IMR-90 (cell line): ENCODE data around the gene RTRAF. TPM values are rescaled to one million over a fixed set of nuclear protein-coding genes. Genes with fewer than 3 reads are reported as not detected.

ENCODE experiments used
- ATAC-seq: fragments of 200-7000 bp; cut with Tn5 transposase; 2 replicates; pipeline ENCODE4 v1.9.1; 2020; ENCODE audit warnings: low read depth, mild to moderate bottlenecking, moderate library complexity
- BruUV-seq: library from RNA; stranded (reverse); fragments of 400-500 nt; replicated peaks from 2 replicates; lab custom pipeline; 2021; lab: Mats Ljungman, UMichigan
- CTCF ChIA-PET: fragments of 300-600 bp; formaldehyde crosslinking; extraction: SDS; loops from one replicate; lab custom pipeline; 2021; ENCODE audit warnings: antibody characterized with exemption; lab: Yijun Ruan, JAX
- POLR2A ChIA-PET: fragments of 300-600 bp; sonication (Branson Sonifier 250); formaldehyde crosslinking; loops from one replicate; lab custom pipeline; 2022; ENCODE audit warnings: antibody characterized with exemption; ENCODE audit not compliant: unreplicated experiment; lab: Charles Lee
- DNase-seq: peaks from one replicate; pipeline ENCODE4 v3.0.0; 2013
- H2AFZ ChIP-seq: replicated peaks from 2 replicates; pipeline ENCODE3; 2013; ENCODE audit warnings: low read length, mild to moderate bottlenecking; ENCODE audit not compliant: poor library complexity
- H2AK5ac ChIP-seq: 2 replicates; pipeline ENCODE4 v1.6.1; 2013; ENCODE audit warnings: low read depth, low read length, inconsistent platforms
- H2AK9ac ChIP-seq: replicated peaks from 2 replicates; pipeline ENCODE3; 2013; ENCODE audit warnings: mild to moderate bottlenecking, low read depth, low read length, moderate library complexity; ENCODE audit not compliant: poor library complexity
- H2BK120ac ChIP-seq: 2 replicates; pipeline ENCODE4 v1.6.1; 2013; ENCODE audit warnings: low read depth, low read length, inconsistent platforms
- H2BK15ac ChIP-seq: 3 replicates; pipeline ENCODE4 v1.6.1; 2013; ENCODE audit warnings: low read depth, low read length, inconsistent platforms
- H2BK20ac ChIP-seq: 2 replicates; pipeline ENCODE4 v1.6.1; 2013; ENCODE audit warnings: low read depth, mild to moderate bottlenecking, inconsistent platforms, low read length, moderate library complexity
- H2BK5ac ChIP-seq: 2 replicates; pipeline ENCODE4 v1.6.1; 2013; ENCODE audit warnings: mild to moderate bottlenecking, low read depth, low read length, inconsistent platforms; ENCODE audit not compliant: poor library complexity, severe bottlenecking
- H3K14ac ChIP-seq: replicated peaks from 2 replicates; pipeline ENCODE4 v1.6.1; 2013; ENCODE audit warnings: low read depth, low read length, inconsistent platforms
- H3K18ac ChIP-seq: 2 replicates; pipeline ENCODE4 v1.6.1; 2013; ENCODE audit warnings: low read depth, low read length, control low read depth
- H3K23ac ChIP-seq: 2 replicates; pipeline ENCODE4 v1.6.1; 2013; ENCODE audit warnings: low read depth, low read length, inconsistent platforms
- H3K27ac ChIP-seq: 2 replicates; pipeline ENCODE4 v1.5.1; 2013; ENCODE audit warnings: mild to moderate bottlenecking, control low read depth, low read length; ENCODE audit not compliant: insufficient read depth
- H3K27me3 ChIP-seq: 2 replicates; pipeline ENCODE4 v1.6.1; 2013; ENCODE audit warnings: low read length; ENCODE audit not compliant: control insufficient read depth, insufficient read depth
- H3K36me3 ChIP-seq: 2 replicates; pipeline ENCODE4 v1.6.1; 2013; ENCODE audit warnings: low read length, mixed read lengths; ENCODE audit not compliant: control insufficient read depth, insufficient read depth
- H3K4ac ChIP-seq: 2 replicates; pipeline ENCODE4 v1.6.1; 2013; ENCODE audit warnings: low read depth, low read length, inconsistent platforms
- H3K4me1 ChIP-seq: 2 replicates; pipeline ENCODE4 v1.6.1; 2013; ENCODE audit warnings: low read length, mixed read lengths; ENCODE audit not compliant: control insufficient read depth, insufficient read depth
- H3K4me2 ChIP-seq: 2 replicates; pipeline ENCODE4 v1.6.1; 2013; ENCODE audit warnings: low read depth, mild to moderate bottlenecking, control low read depth, low read length, moderate library complexity
- H3K4me3 ChIP-seq: 2 replicates; pipeline ENCODE4 v1.5.1; 2013; ENCODE audit warnings: low read depth, mild to moderate bottlenecking, control low read depth, low read length, moderate library complexity; ENCODE audit not compliant: insufficient read depth
- H3K56ac ChIP-seq: 2 replicates; pipeline ENCODE4 v1.6.1; 2013; ENCODE audit warnings: low read length, inconsistent platforms; ENCODE audit not compliant: insufficient read depth; ENCODE audit errors: extremely low read depth
- H3K79me1 ChIP-seq, 2 experiments: 2 replicates each; pipeline ENCODE4 v1.6.1; 2013; ENCODE audit warnings: low read length in 2 of 2, inconsistent platforms in 1 of 2, low read depth in 1 of 2
- H3K9ac ChIP-seq: 2 replicates; pipeline ENCODE4 v1.6.1; 2013; ENCODE audit warnings: low read depth, low read length, control low read depth
- H3K9me1 ChIP-seq: 2 replicates; pipeline ENCODE4 v1.6.1; 2013; ENCODE audit warnings: low read length, inconsistent platforms; ENCODE audit not compliant: insufficient read depth
- H3K9me3 ChIP-seq: 2 replicates; pipeline ENCODE4 v1.6.1; 2013; ENCODE audit warnings: low read length; ENCODE audit not compliant: control insufficient read depth, insufficient read depth
- H4K20me1 ChIP-seq: 2 replicates; pipeline ENCODE4 v1.6.1; 2013; ENCODE audit warnings: low read length, inconsistent platforms; ENCODE audit not compliant: insufficient read depth
- H4K5ac ChIP-seq: 2 replicates; pipeline ENCODE4 v1.6.1; 2013; ENCODE audit warnings: mild to moderate bottlenecking, low read depth, low read length, control low read depth
- H4K8ac ChIP-seq, 2 experiments: 2 replicates each; pipeline ENCODE4 v1.6.1; 2013; ENCODE audit warnings: low read depth in 2 of 2, low read length in 2 of 2, control low read depth in 1 of 2, inconsistent platforms in 1 of 2
- H4K91ac ChIP-seq: 2 replicates; pipeline ENCODE4 v1.6.1; 2013; ENCODE audit warnings: low read depth, low read length, inconsistent platforms; ENCODE audit not compliant: insufficient read depth
- BHLHE40 ChIP-seq: fragments of 150-350 bp; IDR thresholded peaks from 2 replicates; pipeline ENCODE4 v1.6.1; 2016; ENCODE audit warnings: mild to moderate bottlenecking, low read depth, low read length
- CEBPB ChIP-seq: IDR thresholded peaks from 2 replicates; pipeline ENCODE4 v1.6.1; 2012; ENCODE audit warnings: low read depth, low read length, improper control_type of control experiment
- CHD1 ChIP-seq: IDR thresholded peaks from 2 replicates; pipeline ENCODE4 v1.6.1; 2012; ENCODE audit warnings: low read depth, low read length, improper control_type of control experiment
- CTCF ChIP-seq: conservative IDR thresholded peaks from 2 replicates; pipeline ENCODE4 v1.5.1; 2012; ENCODE audit warnings: mild to moderate bottlenecking, low read depth, low read length, improper control_type of control experiment
- ELK1 ChIP-seq: fragments of 150-350 bp; IDR thresholded peaks from 2 replicates; pipeline ENCODE4 v1.6.1; 2016; ENCODE audit warnings: low read depth, mild to moderate bottlenecking, low read length, moderate library complexity, borderline replicate concordance
- FOS ChIP-seq: fragments of 150-350 bp; IDR thresholded peaks from 2 replicates; pipeline ENCODE4 v1.6.1; 2016; ENCODE audit warnings: low read depth, low read length
- MAFK ChIP-seq: IDR thresholded peaks from 2 replicates; pipeline ENCODE4 v1.6.1; 2012; ENCODE audit warnings: low read depth, low read length, improper control_type of control experiment
- NFE2L2 ChIP-seq: fragments of 150-350 bp; IDR thresholded peaks from 2 replicates; pipeline ENCODE4 v1.6.1; 2016; ENCODE audit warnings: low read depth, mild to moderate bottlenecking, low read length
- POLR2A ChIP-seq: IDR thresholded peaks from 2 replicates; pipeline ENCODE4 v1.6.1; 2012; ENCODE audit warnings: mild to moderate bottlenecking, low read depth, low read length
- RAD21 ChIP-seq: IDR thresholded peaks from 2 replicates; pipeline ENCODE4 v1.6.1; 2012; ENCODE audit warnings: low read length, improper control_type of control experiment
- RCOR1 ChIP-seq: IDR thresholded peaks from 2 replicates; pipeline ENCODE4 v1.6.1; 2012; ENCODE audit warnings: mild to moderate bottlenecking, low read length, improper control_type of control experiment; ENCODE audit not compliant: insufficient replicate concordance
- RFX5 ChIP-seq: IDR thresholded peaks from 2 replicates; pipeline ENCODE4 v1.8.0; 2012; ENCODE audit warnings: low read depth, mild to moderate bottlenecking, low read length, moderate library complexity
- SMC3 ChIP-seq: fragments of 150-350 bp; IDR thresholded peaks from 2 replicates; pipeline ENCODE4 v1.6.1; 2016; ENCODE audit warnings: low read depth, mild to moderate bottlenecking, antibody characterized with exemption, low read length, moderate library complexity
- USF2 ChIP-seq: fragments of 150-350 bp; IDR thresholded peaks from 2 replicates; pipeline ENCODE4 v1.6.1; 2017; ENCODE audit warnings: mild to moderate bottlenecking, antibody characterized with exemption, low read length, low read depth
- WGBS, 2 experiments: methylation state at CpG; one replicate each; pipeline versions ENCODE4 v1.1.5 to v1.1.7; 2013; ENCODE audit warnings: missing lambda C conversion rate in 2 of 2; ENCODE audit not compliant: insufficient read length in 1 of 2; ENCODE audit errors: extremely low coverage in 2 of 2; 5-methylcytosine and 5-hydroxymethylcytosine counted together
- dilution Hi-C: fragments of 300-500 bp; cut with HindIII; formaldehyde crosslinking; loops from one replicate; pipeline ENCODE4 v1.14.3; 2018; ENCODE audit warnings: low sequenced_read_pairs; ENCODE audit not compliant: unreplicated experiment
- in situ Hi-C: fragments of 300-500 bp; cut with MboI; formaldehyde crosslinking; loops from 3 replicates; pipeline ENCODE4 v1.14.3; 2019; ENCODE audit warnings: low sequenced_read_pairs, inconsistent platforms, mixed read lengths
- intact Hi-C: fragments of 100-400 bp; cut with micrococcal nuclease; formaldehyde crosslinking; loops from 2 replicates; pipeline ENCODE4 v1.10.0; 2022
- polyA plus RNA-seq, 3 experiments: library from polyadenylated mRNA; depleted of rRNA; stranded (reverse); fragments of >200 nt; gene quantifications; 2 replicates each; pipeline ENCODE4 v1.2.3, GENCODE V29; 2012; ENCODE audit warnings: low replicate concordance in 1 of 3
- total RNA-seq: library from RNA; depleted of rRNA; stranded (reverse); fragments of >200 nt; gene quantifications from 2 replicates; pipeline ENCODE4 v1.2.3, GENCODE V29; 2012

Gene RTRAF
- total and polyA plus RNA-seq, 2 of the 4 experiments (the other 2 are of a cell fraction), result 53.2 to 102 TPM

- intact Hi-C loops, result no loop called here
- peaks cover 8% of the 10 kb centered on the region for H3K9me3 ChIP-seq
- BruUV-seq, result no TSS peak
- dilution Hi-C loops, result no loop called here
- TF ChIP-seq RAD21, result no peak
- no peak for TF ChIP-seq SMC3
- no peak for TF ChIP-seq USF2
- TF ChIP-seq MAFK, result no peak
- no peak for TF ChIP-seq CEBPB
- TF ChIP-seq NFE2L2, result no peak
- no peak for TF ChIP-seq POLR2A
- TF ChIP-seq FOS, result no peak
- TF ChIP-seq BHLHE40, result no peak
- no peak for TF ChIP-seq RFX5
- no peak for TF ChIP-seq CHD1
- TF ChIP-seq ELK1, result no peak
- TF ChIP-seq CTCF, result no peak
- TF ChIP-seq RCOR1, result no peak
- H3K9me1 ChIP-seq, result peaks cover 4% of the 10 kb centered on the region
- no peak overlapping the region for H2BK120ac ChIP-seq
- no peak overlapping the region for H2AK5ac ChIP-seq
- no peak overlapping the region for H3K4ac ChIP-seq
- no peak overlapping the region for H3K27ac ChIP-seq
- no CpG with 5 or more reads among the region's 1 CpG for WGBS, 2 experiments
- H3K23ac ChIP-seq, result no peak overlapping the region
- no peak overlapping the region for H2BK5ac ChIP-seq
- H4K8ac ChIP-seq, result no peak overlapping the region
- H3K14ac ChIP-seq, result no peak overlapping the region
- ATAC-seq, result no peak
- no peak overlapping the region for H2BK20ac ChIP-seq
- H2AFZ ChIP-seq, result no peak overlapping the region
- no peak overlapping the region for H4K5ac ChIP-seq
- no peak overlapping the region for H3K56ac ChIP-seq
- no peak overlapping the region for H3K9ac ChIP-seq
- H3K4me1 ChIP-seq, result peaks cover 5% of the 10 kb centered on the region; the same call in 1 of the 2 replicates
- no peak overlapping the region for H2BK15ac ChIP-seq
- peaks cover 3% of the 10 kb centered on the region; the same call in 1 of the 2 replicates for H3K36me3 ChIP-seq
- 0 out of 4 replicates have a peak, but pooled peaks cover 0 to 5% of the 10 kb centered on the region in 2 experiments for H3K79me1 ChIP-seq
- no peaks in the 10 kb centered on the region for H4K20me1 ChIP-seq
- no peak overlapping the region for H3K4me2 ChIP-seq
- CTCF ChIA-PET, result interaction anchor here (0.6 kb wide), 1 partner anchor 120 kb away, joined by 3 read pairs; no protein-coding TSS in a partner anchor
- in situ Hi-C loops, result no loop called here
- POLR2A ChIA-PET, result no interaction called here
- no peak for DNase-seq
- no peak overlapping the region for H4K91ac ChIP-seq
- H3K4me3 ChIP-seq, result no peak overlapping the region
- H3K27me3 ChIP-seq, result no peaks in the 10 kb centered on the region
- no peak overlapping the region for H2AK9ac ChIP-seq
- no peak overlapping the region for H3K18ac ChIP-seq
Observed at GRCh38 chr14:51959928-51960327, 29.4 kb upstream of the RTRAF start.
